Esophagus squamous epithelium (tissue), 4 donors: ENCODE measurements around the gene SYT3.

ENCODE experiments used
- POLR2A ChIP-seq, 4 donors: fragments of 450-650 bp; IDR thresholded peaks; one replicate each; pipeline ENCODE4 v1.6.1; 2017; ENCODE audit warnings: antibody characterized with exemption in 4 of 4, mild to moderate bottlenecking in 4 of 4, moderate library complexity in 3 of 4
- TF ChIP-seq, protein P1 (sequence below), 6 experiments: fragments of 450-650 bp in 4 of 6; fragments of 200-600 bp in 2 of 6; sonication (generic) in 2 of 6; IDR thresholded peaks; one replicate each; pipeline ENCODE4 v1.5.1; 2016 to 2019; ENCODE audit warnings: antibody characterized with exemption in 6 of 6, mild to moderate bottlenecking in 4 of 6, moderate library complexity in 4 of 6

DNA sequence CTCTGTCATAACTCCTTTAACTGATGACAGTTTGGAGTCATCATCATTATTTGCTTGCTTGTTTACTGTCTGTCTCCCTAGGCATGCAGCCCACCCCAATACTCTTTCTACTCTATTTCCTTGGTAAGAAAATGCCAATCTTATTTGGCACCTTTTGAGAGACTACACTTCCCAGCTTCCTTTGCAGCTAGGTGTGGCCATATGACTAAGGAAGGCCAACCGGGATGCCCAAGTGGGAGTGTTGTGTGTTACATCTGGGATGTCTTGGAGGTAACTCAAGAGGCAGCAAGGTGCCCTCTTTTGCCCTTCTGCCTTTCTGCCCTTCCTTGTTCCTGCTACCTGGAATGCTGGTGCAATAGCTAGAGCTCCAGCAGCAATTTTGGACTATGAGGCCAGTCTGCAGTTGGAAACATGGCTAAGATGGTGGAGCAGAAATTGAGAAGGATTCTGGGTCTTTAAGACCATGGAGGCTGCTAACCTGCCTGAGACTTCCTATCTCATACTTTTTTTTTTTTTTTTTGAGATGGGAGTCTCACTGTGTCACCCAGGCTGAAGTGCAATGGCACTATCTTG is 37.0 kb upstream of the SYT3 start:
- TF ChIP-seq, protein P1, sequence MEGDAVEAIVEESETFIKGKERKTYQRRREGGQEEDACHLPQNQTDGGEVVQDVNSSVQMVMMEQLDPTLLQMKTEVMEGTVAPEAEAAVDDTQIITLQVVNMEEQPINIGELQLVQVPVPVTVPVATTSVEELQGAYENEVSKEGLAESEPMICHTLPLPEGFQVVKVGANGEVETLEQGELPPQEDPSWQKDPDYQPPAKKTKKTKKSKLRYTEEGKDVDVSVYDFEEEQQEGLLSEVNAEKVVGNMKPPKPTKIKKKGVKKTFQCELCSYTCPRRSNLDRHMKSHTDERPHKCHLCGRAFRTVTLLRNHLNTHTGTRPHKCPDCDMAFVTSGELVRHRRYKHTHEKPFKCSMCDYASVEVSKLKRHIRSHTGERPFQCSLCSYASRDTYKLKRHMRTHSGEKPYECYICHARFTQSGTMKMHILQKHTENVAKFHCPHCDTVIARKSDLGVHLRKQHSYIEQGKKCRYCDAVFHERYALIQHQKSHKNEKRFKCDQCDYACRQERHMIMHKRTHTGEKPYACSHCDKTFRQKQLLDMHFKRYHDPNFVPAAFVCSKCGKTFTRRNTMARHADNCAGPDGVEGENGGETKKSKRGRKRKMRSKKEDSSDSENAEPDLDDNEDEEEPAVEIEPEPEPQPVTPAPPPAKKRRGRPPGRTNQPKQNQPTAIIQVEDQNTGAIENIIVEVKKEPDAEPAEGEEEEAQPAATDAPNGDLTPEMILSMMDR (IDR thresholded peaks at IDR 0.05) = no peak
- TF ChIP-seq POLR2A (IDR thresholded peaks at IDR 0.05) = no peak
